HUES6 (cell line): ENCODE data around the gene LPCAT1.

ENCODE experiments used
- H3K27ac ChIP-seq: 2 replicates; pipeline ENCODE4 v1.7.0; 2013; ENCODE audit warnings: low read depth, mild to moderate bottlenecking, low read length, inconsistent platforms
- H3K27me3 ChIP-seq: 2 replicates; pipeline ENCODE4 v1.6.1; 2013; ENCODE audit warnings: low read length; ENCODE audit not compliant: control insufficient read depth, insufficient read depth
- H3K36me3 ChIP-seq: 2 replicates; pipeline ENCODE4 v1.6.1; 2013; ENCODE audit warnings: low read length; ENCODE audit not compliant: control insufficient read depth, insufficient read depth
- H3K4me1 ChIP-seq: 2 replicates; pipeline ENCODE4 v1.6.1; 2013; ENCODE audit warnings: low read length; ENCODE audit not compliant: control insufficient read depth, insufficient read depth
- H3K4me3 ChIP-seq: 2 replicates; pipeline ENCODE4 v1.5.1; 2013; ENCODE audit warnings: low read depth, low read length
- H3K9ac ChIP-seq: one replicate; pipeline ENCODE4 v1.6.1; 2013; ENCODE audit warnings: mild to moderate bottlenecking, low read length
- H3K9me3 ChIP-seq: 2 replicates; pipeline ENCODE4 v1.6.1; 2013; ENCODE audit warnings: low read depth, low read length; ENCODE audit not compliant: control insufficient read depth, insufficient read depth

Gene LPCAT1

DNA sequence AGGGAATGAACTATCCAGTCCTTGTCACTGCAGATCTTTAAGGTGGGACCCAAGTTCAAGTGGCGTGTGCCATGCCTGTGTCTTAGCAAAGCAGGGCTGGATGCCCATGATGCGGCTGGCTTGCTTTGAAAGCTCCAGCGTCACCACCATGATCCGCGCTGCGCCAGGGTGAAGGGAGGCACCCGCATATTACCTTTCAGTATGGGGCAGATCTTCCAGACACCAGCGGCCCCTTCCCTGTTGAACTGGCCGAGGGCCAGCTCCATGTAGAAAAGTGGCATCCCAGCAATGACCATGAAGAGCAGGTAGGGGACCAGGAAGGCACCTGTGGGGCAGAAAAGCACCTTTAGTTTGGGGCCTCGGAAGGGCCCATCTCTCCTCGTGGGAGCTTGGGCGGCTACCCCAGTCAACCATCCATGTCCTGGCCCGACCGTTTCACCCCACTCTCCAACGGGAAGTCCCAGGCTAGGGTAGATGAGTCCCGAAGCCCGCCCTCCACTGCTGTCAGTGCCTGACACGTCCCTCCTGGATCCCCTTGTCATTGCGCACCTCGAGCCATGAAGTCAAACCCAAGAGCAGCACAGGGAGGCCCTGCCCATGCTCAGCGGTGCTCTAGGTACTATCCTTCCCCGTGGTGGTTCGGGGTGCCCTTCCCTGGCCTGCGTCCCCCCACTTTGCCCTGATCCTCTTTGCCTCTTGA lies 82.4 kb downstream of the LPCAT1 start:
- 0 out of 2 replicates have a peak, but pooled peaks cover 11% of the 10 kb centered on the region for H3K4me1 ChIP-seq
- H3K27ac ChIP-seq: no peak overlapping the region
- peaks cover 4% of the 10 kb centered on the region; the same call in 1 of the 2 replicates for H3K9me3 ChIP-seq
- no peak overlapping the region for H3K9ac ChIP-seq
- no peaks in the 10 kb centered on the region for H3K36me3 ChIP-seq
- H3K4me3 ChIP-seq: no peak overlapping the region
- H3K27me3 ChIP-seq: peaks cover 84% of the 10 kb centered on the region

DNA sequence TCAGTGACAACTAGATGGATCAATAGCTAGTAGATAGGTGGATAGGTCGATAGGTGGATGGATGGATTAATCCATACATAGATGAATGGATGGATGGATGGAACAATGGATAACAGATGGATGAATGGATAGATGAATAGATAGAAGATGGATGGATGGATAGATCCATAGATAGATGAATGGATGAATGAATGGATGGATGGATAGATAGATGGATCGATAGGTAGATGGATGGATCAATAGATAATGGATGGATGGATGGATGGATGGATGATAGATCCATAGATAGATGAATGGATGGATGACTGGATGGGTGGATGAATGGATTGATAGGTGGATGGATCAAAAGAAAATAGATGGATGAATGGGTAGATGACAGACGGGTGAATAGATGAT lies 83.7 kb downstream of the LPCAT1 start:
- H3K27ac ChIP-seq: no peak overlapping the region
- 0 out of 2 replicates have a peak, but pooled peaks cover 11% of the 10 kb centered on the region for H3K4me1 ChIP-seq
- no peak overlapping the region for H3K4me3 ChIP-seq
- no peaks in the 10 kb centered on the region for H3K36me3 ChIP-seq
- H3K9me3 ChIP-seq: peaks cover 4% of the 10 kb centered on the region; the same call in 1 of the 2 replicates
- H3K9ac ChIP-seq: no peak overlapping the region
- H3K27me3 ChIP-seq: peaks cover 71% of the 10 kb centered on the region

DNA sequence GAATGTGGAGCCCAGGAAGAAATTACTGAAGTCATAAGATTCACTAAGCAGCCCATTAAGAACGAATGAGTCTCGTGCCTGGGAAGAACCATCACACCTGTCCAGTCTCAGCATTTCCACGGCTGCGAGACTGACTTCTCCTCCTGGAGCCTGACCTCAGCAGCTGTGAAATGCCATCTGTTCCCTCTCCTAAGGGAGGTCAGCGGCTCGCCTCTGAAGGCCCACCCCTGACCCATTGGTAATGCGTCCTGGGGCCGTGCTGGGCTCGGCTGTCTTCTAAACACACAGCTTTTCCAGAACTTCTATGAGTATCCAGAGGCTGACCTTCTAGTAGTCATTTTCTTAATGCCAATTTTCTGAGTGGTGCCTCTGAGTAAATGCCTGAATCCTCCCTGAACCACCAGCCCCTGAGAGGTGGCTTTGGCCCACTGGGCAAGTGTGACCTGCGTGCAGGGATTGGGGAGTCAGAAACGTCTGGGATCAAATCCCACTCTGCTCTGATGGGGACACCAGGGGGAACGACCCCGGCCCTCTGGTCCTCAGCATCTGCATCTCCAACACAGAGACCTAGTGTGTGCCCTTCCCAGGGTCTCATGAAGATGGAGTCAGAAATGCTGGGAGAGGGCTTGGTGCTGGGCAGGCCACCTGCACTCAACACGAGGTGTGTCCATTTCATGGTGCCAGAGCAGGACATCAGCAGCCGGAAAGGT lies 84.2 kb downstream of the LPCAT1 start:
- no peaks in the 10 kb centered on the region for H3K36me3 ChIP-seq
- peaks cover 66% of the 10 kb centered on the region for H3K27me3 ChIP-seq
- peaks cover 4% of the 10 kb centered on the region; the same call in 1 of the 2 replicates for H3K9me3 ChIP-seq
- H3K9ac ChIP-seq: no peak overlapping the region
- no peak overlapping the region for H3K27ac ChIP-seq
- H3K4me3 ChIP-seq: no peak overlapping the region
- 0 out of 2 replicates have a peak, but pooled peaks cover 7% of the 10 kb centered on the region for H3K4me1 ChIP-seq

DNA sequence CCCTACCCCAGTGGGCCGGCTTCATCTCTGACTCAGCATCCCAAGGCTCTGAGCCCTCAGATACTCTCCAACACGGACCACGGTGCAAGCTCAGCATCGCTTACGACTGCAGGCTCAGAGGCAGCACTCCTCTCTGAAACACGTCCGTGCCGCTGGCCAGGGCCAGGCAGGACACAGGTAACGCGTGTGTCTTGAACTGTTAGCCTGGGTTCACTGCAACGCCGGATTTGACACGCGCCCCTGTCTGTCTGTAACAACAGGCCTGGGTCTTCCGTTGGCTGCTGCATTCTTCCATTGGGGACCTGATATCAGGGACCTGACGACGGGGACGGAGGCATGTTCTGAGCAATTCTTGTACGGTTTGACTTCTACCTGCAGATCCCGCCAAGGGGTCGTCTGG lies 84.9 kb downstream of the LPCAT1 start:
- Histone ChIP-seq H3K9ac (no peak overlapping the region), H3K9me3 (peaks cover 5% of the 10 kb centered on the region), H3K4me3 (no peak overlapping the region), H3K36me3 (no peaks in the 10 kb centered on the region), H3K27me3 (peaks cover 59% of the 10 kb centered on the region), H3K4me1 (0 out of 2 replicates have a peak, but pooled peaks cover 3% of the 10 kb centered on the region), H3K27ac (no peak overlapping the region)

DNA sequence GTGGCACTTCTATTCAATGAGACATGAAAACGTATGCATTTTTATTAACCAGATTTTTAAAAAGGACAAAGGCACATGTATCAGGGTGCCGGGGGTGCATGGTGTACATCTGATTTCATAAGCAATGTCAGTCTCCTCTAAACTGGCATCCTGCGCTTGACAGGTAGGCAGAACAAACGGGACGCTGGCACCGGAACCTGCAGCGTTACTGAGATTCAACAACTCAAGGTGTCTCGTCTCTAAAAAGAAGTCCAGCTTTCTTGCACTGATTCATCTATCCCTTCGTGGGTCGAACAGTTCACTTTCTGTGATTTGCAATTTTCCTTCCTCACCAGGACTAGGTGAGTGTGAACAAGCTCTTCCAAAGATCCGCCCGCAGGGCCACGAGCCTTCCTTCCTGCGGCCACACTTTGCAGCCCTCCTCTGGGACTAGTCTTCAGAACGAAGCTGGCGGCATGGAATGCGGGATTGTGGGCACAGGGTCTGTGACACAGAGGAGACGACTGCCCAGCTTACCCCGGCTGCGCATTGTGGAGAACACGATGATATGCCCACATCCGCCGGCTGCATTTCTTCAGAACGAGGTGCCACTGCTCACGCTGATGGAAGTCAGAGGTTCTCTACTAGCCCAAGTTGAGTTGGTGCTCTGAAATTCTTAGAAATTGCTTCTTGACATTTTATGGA lies 85.7 kb downstream of the LPCAT1 start:
- Histone ChIP-seq H3K4me1 (0 out of 2 replicates have a peak, but pooled peaks cover 3% of the 10 kb centered on the region), H3K9me3 (peaks cover 13% of the 10 kb centered on the region), H3K27ac (no peak overlapping the region), H3K4me3 (no peak overlapping the region), H3K9ac (no peak overlapping the region), H3K27me3 (peaks cover 51% of the 10 kb centered on the region), H3K36me3 (no peaks in the 10 kb centered on the region)

DNA sequence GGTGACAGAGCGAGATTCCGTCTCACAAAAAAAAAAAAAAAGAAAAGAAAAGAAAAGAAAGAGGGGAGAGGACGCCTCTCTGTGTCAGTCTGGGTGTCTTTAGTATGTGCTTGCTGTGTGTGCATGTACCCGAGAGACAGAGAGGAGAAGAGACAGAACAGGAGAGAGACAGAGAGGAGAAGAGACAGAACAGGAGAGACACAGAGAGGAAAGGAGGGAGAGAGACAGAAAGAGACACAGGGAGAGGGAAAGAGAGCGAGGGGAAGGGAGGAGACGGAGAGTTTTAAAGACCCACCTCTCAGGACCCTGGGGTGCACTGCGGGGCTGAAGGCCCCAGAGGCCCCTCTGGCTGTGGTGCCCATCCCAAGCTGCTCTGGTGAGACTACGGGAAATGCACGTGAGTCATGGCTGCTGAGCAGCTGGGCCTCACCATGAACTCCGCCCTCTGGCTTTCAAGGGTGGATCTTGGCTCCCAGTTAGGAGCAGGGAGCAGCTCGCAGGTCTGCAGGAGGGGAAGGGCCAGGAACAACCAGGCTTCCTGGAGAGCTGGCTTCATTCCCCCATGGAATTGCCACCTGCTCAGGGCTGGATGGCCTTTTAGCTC lies 86.4 kb downstream of the LPCAT1 start:
- Histone ChIP-seq H3K27me3 (peaks cover 44% of the 10 kb centered on the region), H3K27ac (no peak overlapping the region), H3K4me3 (no peak overlapping the region), H3K9me3 (peaks cover 13% of the 10 kb centered on the region), H3K4me1 (0 out of 2 replicates have a peak, but pooled peaks cover 3% of the 10 kb centered on the region), H3K36me3 (no peaks in the 10 kb centered on the region), H3K9ac (no peak overlapping the region)

DNA sequence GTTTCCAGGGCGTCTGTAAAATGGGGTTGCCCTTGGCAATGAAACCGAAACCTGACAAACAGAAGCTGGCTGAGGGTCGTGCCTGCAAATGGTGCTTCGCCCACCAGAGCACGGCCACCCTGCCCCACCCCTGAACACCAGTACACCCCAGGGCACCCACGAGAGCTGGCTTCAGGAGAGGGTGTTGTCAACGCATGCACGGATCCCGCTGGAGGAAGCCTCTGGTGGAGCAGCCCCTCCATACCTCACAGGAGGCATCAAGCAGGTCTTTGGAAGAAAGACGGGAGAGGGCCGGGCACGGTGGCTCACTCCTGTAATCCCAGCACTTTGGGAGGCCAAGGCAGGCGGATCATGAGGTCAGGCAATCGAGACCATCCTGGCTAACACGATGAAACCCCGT lies 87.1 kb downstream of the LPCAT1 start:
- Histone ChIP-seq H3K9ac (no peak overlapping the region), H3K27ac (no peak overlapping the region), H3K36me3 (no peaks in the 10 kb centered on the region), H3K4me1 (0 out of 2 replicates have a peak, but pooled peaks cover 3% of the 10 kb centered on the region), H3K4me3 (no peak overlapping the region), H3K9me3 (peaks cover 13% of the 10 kb centered on the region), H3K27me3 (peaks cover 37% of the 10 kb centered on the region)

DNA sequence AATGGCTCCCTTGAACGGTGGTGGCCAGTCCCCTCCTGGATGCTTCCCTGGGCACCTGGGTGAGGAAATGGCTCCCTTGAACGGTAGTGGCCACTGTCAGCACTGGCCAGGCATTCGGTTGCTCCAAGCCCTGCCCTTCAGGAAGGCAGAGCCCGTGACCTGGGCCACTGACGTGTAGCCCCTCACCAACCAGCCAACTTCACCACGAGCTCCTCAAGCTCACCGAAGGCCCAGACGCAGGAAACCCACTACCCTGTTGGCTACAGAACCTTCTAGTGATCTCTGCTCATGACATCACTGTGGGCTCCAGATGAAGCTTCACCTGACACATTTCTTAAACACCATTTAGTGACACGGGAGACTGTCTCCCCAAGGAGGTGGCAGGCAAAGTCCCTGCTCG lies 87.7 kb downstream of the LPCAT1 start:
- H3K27me3 ChIP-seq: peaks cover 31% of the 10 kb centered on the region
- H3K36me3 ChIP-seq: no peaks in the 10 kb centered on the region
- 0 out of 2 replicates have a peak, but pooled peaks cover 3% of the 10 kb centered on the region for H3K4me1 ChIP-seq
- no peak overlapping the region for H3K9ac ChIP-seq
- H3K27ac ChIP-seq: no peak overlapping the region
- no peak overlapping the region for H3K4me3 ChIP-seq
- H3K9me3 ChIP-seq: peaks cover 13% of the 10 kb centered on the region

DNA sequence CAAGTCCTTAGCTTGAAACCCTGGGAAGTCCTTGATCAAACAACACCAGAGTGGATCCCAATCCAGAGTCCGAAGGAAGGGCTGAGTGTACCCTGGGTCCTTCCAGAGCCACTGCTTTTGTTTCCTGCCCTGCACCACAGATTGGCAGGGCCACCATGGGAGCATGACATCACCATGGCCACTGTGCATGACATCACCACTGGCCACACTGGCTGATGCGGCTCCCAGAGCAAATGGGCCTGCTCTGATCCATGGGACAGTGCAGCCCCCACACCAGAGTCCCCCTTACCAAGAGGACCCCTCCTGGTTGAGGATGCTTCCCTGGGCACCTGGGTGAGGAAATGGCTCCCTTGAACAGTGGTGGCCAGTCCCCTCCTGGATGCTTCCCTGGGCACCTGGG lies 88.4 kb downstream of the LPCAT1 start:
- H3K27me3 ChIP-seq: peaks cover 24% of the 10 kb centered on the region

DNA sequence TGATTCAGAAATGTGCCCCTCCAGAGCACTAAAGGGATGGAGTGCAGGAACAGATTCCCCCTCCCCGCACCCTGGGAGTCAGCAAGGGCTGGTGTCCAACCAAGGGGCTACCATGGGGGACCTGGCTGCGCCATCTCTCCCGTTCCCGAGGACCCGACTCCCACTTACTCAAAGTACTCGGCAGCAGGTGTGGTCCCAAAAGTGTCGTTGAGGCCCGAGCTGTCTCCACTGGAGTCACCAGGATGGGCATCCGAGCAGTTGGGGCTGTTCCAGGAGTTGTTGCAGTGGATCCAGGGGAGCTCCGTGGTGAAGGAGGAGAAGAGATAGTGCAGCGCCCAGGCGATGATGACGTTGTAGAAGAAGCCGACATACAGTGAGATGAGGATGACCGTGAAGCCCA lies 91.5 kb downstream of the LPCAT1 start:
- no peak overlapping the region for H3K27ac ChIP-seq
- H3K36me3 ChIP-seq: no peaks in the 10 kb centered on the region
- peaks cover 27% of the 10 kb centered on the region for H3K9me3 ChIP-seq
- H3K9ac ChIP-seq: no peak overlapping the region
- H3K4me3 ChIP-seq: no peak overlapping the region
- H3K27me3 ChIP-seq: no peaks in the 10 kb centered on the region; the same call in 1 of the 2 replicates
- no peaks in the 10 kb centered on the region for H3K4me1 ChIP-seq

More for the DNA sequence above, 88.4 kb downstream of the LPCAT1 start:
- no peak overlapping the region for H3K27ac ChIP-seq
- peaks cover 11% of the 10 kb centered on the region for H3K9me3 ChIP-seq
- no peaks in the 10 kb centered on the region for H3K36me3 ChIP-seq
- no peak overlapping the region for H3K4me3 ChIP-seq
- H3K9ac ChIP-seq: no peak overlapping the region
- 0 out of 2 replicates have a peak, but pooled peaks cover 3% of the 10 kb centered on the region for H3K4me1 ChIP-seq
